GM12872 (cell line): ENCODE measurements around the gene RNF215.

Experiments used
- CTCF ChIP-seq: IDR thresholded peaks from 3 replicates; pipeline ENCODE4 v1.5.1; 2011; ENCODE audit warnings: low read depth, mild to moderate bottlenecking, low read length, moderate library complexity; ENCODE audit not compliant: insufficient read depth

Gene RNF215

GRCh38 chr22:30337461-30337778, 49.8 kb downstream of the RNF215 start:
- TF ChIP-seq CTCF = no peak

GRCh38 chr22:30336752-30337460, 50.3 kb downstream of the RNF215 start:
- TF ChIP-seq CTCF = no peak

- no peak for TF ChIP-seq CTCF
Measured at GRCh38 chr22:30335236-30335635, 52.0 kb downstream of the RNF215 start.

GRCh38 chr22:30334646-30335045, 52.6 kb downstream of the RNF215 start:
- no peak for TF ChIP-seq CTCF

GRCh38 chr22:30333707-30334087, 53.5 kb downstream of the RNF215 start:
- TF ChIP-seq CTCF = no peak

- no peak for TF ChIP-seq CTCF
Measured at GRCh38 chr22:30332994-30333706, 54.1 kb downstream of the RNF215 start.

GRCh38 chr22:30332551-30332950, 54.7 kb downstream of the RNF215 start:
- TF ChIP-seq CTCF = no peak
